Measurements from ENCODE around the gene SPATA31A1.
"Not testable (repeated sequence)": the region's sequence is repeated elsewhere in the genome, so short reads cannot be mapped to it uniquely, and the experiment has no call there.

SPATA31A1 gene

GRCh38 chr9:39355369-39355768, at the start of gene SPATA31A1:
SPATA31A1 (plus strand) TSS chr9:39355669; CDS start chr9:39355731, 62 bp downstream.
- in situ Hi-C loops (cut with MboI; ENCODE audit: low sequenced_read_pairs), result not testable (repeated sequence)

- in situ Hi-C loops (cut with MboI; ENCODE audit: low sequenced_read_pairs), result not testable (repeated sequence)
Observed at GRCh38 chr9:39407261-39408204, 52.1 kb downstream of the SPATA31A1 start.

- in situ Hi-C loops (cut with MboI; ENCODE audit: low sequenced_read_pairs), result not testable (repeated sequence)
Observed at GRCh38 chr9:39411254-39411940, 55.9 kb downstream of the SPATA31A1 start.

All from HL-60/S4 treated with phorbol 12-myristate 13-acetate at 8.2 ng/mL for 4 days and 3 days (cell line).